Lower leg skin (tissue), 3 donors: ENCODE data around the gene PTRH2.

Experiments
- CTCF ChIP-seq, 3 donors: fragments of 450-650 bp; IDR thresholded peaks; one replicate each; pipeline ENCODE4 v1.5.1; 2016; ENCODE audit warnings: antibody characterized with exemption in 3 of 3, mild to moderate bottlenecking in 3 of 3, moderate library complexity in 2 of 3
- POLR2A ChIP-seq, 2 donors: fragments of 450-650 bp; IDR thresholded peaks; one replicate each; pipeline ENCODE4 v1.6.1; 2016 to 2017; ENCODE audit warnings: antibody characterized with exemption in 2 of 2, mild to moderate bottlenecking in 1 of 2, moderate library complexity in 1 of 2

GRCh38 chr17:59650642-59651041 is 56.6 kb downstream of the PTRH2 start:
- TF ChIP-seq CTCF (IDR thresholded peaks at IDR 0.05) (no peak), POLR2A (IDR thresholded peaks at IDR 0.05) (no peak)
